ENCODE measurements around the gene CCDC38. TPM values are rescaled to one million over a fixed set of nuclear protein-coding genes. Genes with fewer than 3 reads are reported as not detected.

The CCDC38 gene
- total RNA-seq, 1 donor from 2014 or later = 0.13 TPM

DNA sequence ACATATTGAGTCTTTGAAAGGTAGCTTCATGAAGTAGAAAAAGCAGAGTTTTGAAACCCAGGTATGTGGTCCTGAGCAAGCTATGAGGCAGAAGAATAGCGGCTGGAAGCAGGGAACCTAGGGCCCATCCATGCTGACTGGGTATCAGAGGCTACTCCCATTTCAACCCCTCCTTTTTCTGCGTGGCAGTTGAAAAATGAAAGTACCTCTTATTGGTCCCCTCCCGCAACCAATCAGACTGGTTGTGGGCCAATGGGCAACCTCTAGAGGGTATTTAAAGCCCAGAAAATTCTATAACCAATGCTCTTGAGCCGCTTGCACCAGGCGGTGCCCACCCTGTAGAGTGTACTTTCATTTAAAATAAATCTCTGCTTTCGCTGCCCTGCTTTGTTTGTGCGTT lies 85.3 kb downstream of the CCDC38 start:
- Histone ChIP-seq H3K9ac (no peak overlapping the region), H3F3A (ENCODE audit: low read depth) (peaks cover 12% of the 10 kb centered on the region), H3K4me3 (peak overlapping the region; percentile 95), H3K27me3 (no peaks in the 10 kb centered on the region), H3K79me2 (ENCODE audit: low read depth) (peaks cover 34% of the 10 kb centered on the region), H2AFZ (replicated peaks) (peak overlapping the region; percentile 60), H3K36me3 (peaks cover 14% of the 10 kb centered on the region), H3K4me1 (peaks cover 11% of the 10 kb centered on the region), H3K4me2 (peak overlapping the region; percentile 92), H4K20me1 (ENCODE audit: low read depth) (peaks cover 8% of the 10 kb centered on the region), H3K9me3 (ENCODE audit: low read depth) (peaks cover 12% of the 10 kb centered on the region), H3K27ac (no peak overlapping the region)
- H3K27me3 Mint-ChIP-seq (ENCODE audit: insufficient read depth, low read depth) = no peaks in the 10 kb centered on the region
- no peak overlapping the region for H3K4me3 Mint-ChIP-seq
- H3K9me3 Mint-ChIP-seq = peaks cover 9% of the 10 kb centered on the region
- peaks cover 9% of the 10 kb centered on the region for H3K4me1 Mint-ChIP-seq
- peaks cover 18% of the 10 kb centered on the region for H3K36me3 Mint-ChIP-seq
- TF ChIP-seq, protein P1, sequence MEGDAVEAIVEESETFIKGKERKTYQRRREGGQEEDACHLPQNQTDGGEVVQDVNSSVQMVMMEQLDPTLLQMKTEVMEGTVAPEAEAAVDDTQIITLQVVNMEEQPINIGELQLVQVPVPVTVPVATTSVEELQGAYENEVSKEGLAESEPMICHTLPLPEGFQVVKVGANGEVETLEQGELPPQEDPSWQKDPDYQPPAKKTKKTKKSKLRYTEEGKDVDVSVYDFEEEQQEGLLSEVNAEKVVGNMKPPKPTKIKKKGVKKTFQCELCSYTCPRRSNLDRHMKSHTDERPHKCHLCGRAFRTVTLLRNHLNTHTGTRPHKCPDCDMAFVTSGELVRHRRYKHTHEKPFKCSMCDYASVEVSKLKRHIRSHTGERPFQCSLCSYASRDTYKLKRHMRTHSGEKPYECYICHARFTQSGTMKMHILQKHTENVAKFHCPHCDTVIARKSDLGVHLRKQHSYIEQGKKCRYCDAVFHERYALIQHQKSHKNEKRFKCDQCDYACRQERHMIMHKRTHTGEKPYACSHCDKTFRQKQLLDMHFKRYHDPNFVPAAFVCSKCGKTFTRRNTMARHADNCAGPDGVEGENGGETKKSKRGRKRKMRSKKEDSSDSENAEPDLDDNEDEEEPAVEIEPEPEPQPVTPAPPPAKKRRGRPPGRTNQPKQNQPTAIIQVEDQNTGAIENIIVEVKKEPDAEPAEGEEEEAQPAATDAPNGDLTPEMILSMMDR (IDR thresholded peaks at IDR 0.05) = no peak
- no peak for TF ChIP-seq EZH2 (IDR thresholded peaks at IDR 0.05)
- TF ChIP-seq EZH2phosphoT487 (IDR thresholded peaks at IDR 0.05) = no peak
- no peak overlapping the region for H3K27ac Mint-ChIP-seq
- no peak for DNase-seq (ENCODE audit: low spot score)

DNA sequence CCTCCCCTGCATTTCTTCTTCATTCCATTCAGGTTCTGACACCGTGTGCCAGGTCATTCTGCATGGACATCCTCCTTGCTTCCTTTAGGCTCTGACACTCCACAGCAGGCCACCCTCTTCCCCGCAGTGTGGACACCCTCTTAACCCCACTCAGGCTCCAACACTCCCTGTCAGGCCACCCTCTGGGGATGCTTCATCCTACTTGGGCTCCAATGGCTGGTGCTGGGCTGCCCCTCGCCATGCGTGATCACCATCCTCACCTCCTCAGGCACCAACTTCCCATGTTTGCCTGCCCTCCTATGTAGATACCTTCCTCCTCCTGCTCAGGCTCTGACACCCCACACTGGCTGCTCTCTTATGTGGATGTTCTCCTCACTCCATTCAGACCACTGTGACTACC lies 90.3 kb downstream of the CCDC38 start:
- H3K27ac ChIP-seq = no peak overlapping the region
- no peak for DNase-seq (ENCODE audit: low spot score)
- no peaks in the 10 kb centered on the region for H3F3A ChIP-seq (ENCODE audit: low read depth)
- no peak overlapping the region for H3K4me2 ChIP-seq
- no peaks in the 10 kb centered on the region for H3K79me2 ChIP-seq (ENCODE audit: low read depth)
- peak overlapping the region; percentile 26 for H3K27ac Mint-ChIP-seq
- peaks cover 14% of the 10 kb centered on the region for H3K4me1 Mint-ChIP-seq
- no peaks in the 10 kb centered on the region for H4K20me1 ChIP-seq (ENCODE audit: low read depth)
- H3K9me3 Mint-ChIP-seq = no peaks in the 10 kb centered on the region
- H3K27me3 ChIP-seq = no peaks in the 10 kb centered on the region
- H2AFZ ChIP-seq (replicated peaks) = no peak overlapping the region
- H3K27me3 Mint-ChIP-seq (ENCODE audit: insufficient read depth, low read depth) = peaks cover 3% of the 10 kb centered on the region
- no peaks in the 10 kb centered on the region for H3K36me3 Mint-ChIP-seq
- no peaks in the 10 kb centered on the region for H3K36me3 ChIP-seq
- no peak overlapping the region for H3K4me3 Mint-ChIP-seq
- no peak overlapping the region for H3K4me3 ChIP-seq
- TF ChIP-seq, protein P1 (IDR thresholded peaks at IDR 0.05) = no peak
- TF ChIP-seq EZH2phosphoT487 (IDR thresholded peaks at IDR 0.05) = no peak
- no peak for TF ChIP-seq EZH2 (IDR thresholded peaks at IDR 0.05)
- H3K9ac ChIP-seq = no peak overlapping the region
- no peaks in the 10 kb centered on the region for H3K9me3 ChIP-seq (ENCODE audit: low read depth)
- H3K4me1 ChIP-seq = no peaks in the 10 kb centered on the region

DNA sequence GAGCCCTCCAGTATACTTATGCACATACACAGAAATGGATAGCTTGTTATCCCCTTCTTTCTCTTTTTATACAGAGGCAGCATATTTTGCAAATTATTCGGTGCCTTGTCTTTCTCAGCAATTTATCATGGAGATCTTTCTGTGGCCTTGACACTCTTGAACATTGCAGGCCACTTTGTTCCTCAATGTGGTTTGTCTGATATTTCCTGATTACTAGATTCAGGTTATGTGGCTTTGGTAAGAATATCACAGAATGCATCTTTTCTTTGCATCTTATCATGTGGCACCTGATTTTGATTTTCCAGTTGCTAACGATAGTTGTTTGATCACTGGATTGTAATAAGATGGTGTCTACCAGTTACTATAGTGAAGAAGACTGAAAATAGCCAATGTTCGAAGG lies 90.8 kb downstream of the CCDC38 start:
- no peak overlapping the region for H3K27ac Mint-ChIP-seq

More for the DNA sequence above, 90.8 kb downstream of the CCDC38 start:
- Mint-ChIP-seq H3K27me3 (ENCODE audit: insufficient read depth, low read depth) (peaks cover 3% of the 10 kb centered on the region), H3K36me3 (no peaks in the 10 kb centered on the region), H3K4me1 (peaks cover 14% of the 10 kb centered on the region), H3K4me3 (no peak overlapping the region), H3K9me3 (no peaks in the 10 kb centered on the region)
- H3K9me3 ChIP-seq (ENCODE audit: low read depth) = no peaks in the 10 kb centered on the region
- no peaks in the 10 kb centered on the region for H4K20me1 ChIP-seq (ENCODE audit: low read depth)
- H3F3A ChIP-seq (ENCODE audit: low read depth) = no peaks in the 10 kb centered on the region
- no peak overlapping the region for H3K4me2 ChIP-seq
- no peak overlapping the region for H2AFZ ChIP-seq (replicated peaks)
- H3K4me1 ChIP-seq = no peaks in the 10 kb centered on the region
- H3K9ac ChIP-seq = no peak overlapping the region
- TF ChIP-seq, protein P1 (IDR thresholded peaks at IDR 0.05) = no peak
- TF ChIP-seq EZH2 (IDR thresholded peaks at IDR 0.05) = no peak
- no peak for TF ChIP-seq EZH2phosphoT487 (IDR thresholded peaks at IDR 0.05)
- H3K79me2 ChIP-seq (ENCODE audit: low read depth) = no peaks in the 10 kb centered on the region
- H3K27ac ChIP-seq = no peak overlapping the region
- DNase-seq (ENCODE audit: low spot score) = no peak
- no peaks in the 10 kb centered on the region for H3K36me3 ChIP-seq
- no peaks in the 10 kb centered on the region for H3K27me3 ChIP-seq
- no peak overlapping the region for H3K4me3 ChIP-seq
